Parathyroid adenoma (tissue), 2 donors: Measurements from ENCODE around the gene KLK3.

Source experiments
- H2AFZ ChIP-seq: fragments of 300-600 bp; sonication (generic); one replicate; pipeline ENCODE4 v1.7.0; 2017; ENCODE audit warnings: antibody characterized with exemption, mild to moderate bottlenecking
- H3K27ac ChIP-seq: fragments of 300-600 bp; sonication (generic); one replicate; pipeline ENCODE4 v1.7.0; 2017
- H3K27me3 ChIP-seq: fragments of 300-600 bp; sonication (generic); one replicate; pipeline ENCODE4 v1.7.0; 2017; ENCODE audit warnings: low read length; ENCODE audit not compliant: control insufficient read depth, insufficient read depth
- H3K36me3 ChIP-seq: fragments of 300-600 bp; sonication (generic); one replicate; pipeline ENCODE4 v1.7.0; 2017; ENCODE audit warnings: low read length; ENCODE audit not compliant: control insufficient read depth, insufficient read depth
- H3K4me1 ChIP-seq: fragments of 300-600 bp; sonication (generic); one replicate; pipeline ENCODE4 v1.7.0; 2017; ENCODE audit warnings: control low read depth
- H3K4me2 ChIP-seq: fragments of 300-600 bp; sonication (generic); one replicate; pipeline ENCODE4 v1.7.0; 2017; ENCODE audit warnings: low read length
- H3K4me3 ChIP-seq: fragments of 300-600 bp; sonication (generic); one replicate; pipeline ENCODE4 v1.7.0; 2017; ENCODE audit warnings: low read depth, low read length
- H3K79me2 ChIP-seq: fragments of 300-600 bp; sonication (generic); one replicate; pipeline ENCODE4 v1.7.0; 2017; ENCODE audit warnings: control low read depth
- H3K9ac ChIP-seq: fragments of 300-600 bp; sonication (generic); one replicate; pipeline ENCODE4 v1.7.0; 2017; ENCODE audit warnings: mild to moderate bottlenecking
- H3K9me3 ChIP-seq: fragments of 300-600 bp; sonication (generic); one replicate; pipeline ENCODE4 v1.7.0; 2017; ENCODE audit warnings: low read length; ENCODE audit not compliant: control insufficient read depth
- CTCF ChIP-seq: fragments of 300-600 bp; sonication (generic); IDR thresholded peaks from one replicate; pipeline ENCODE4 v1.7.0; 2017; ENCODE audit warnings: antibody characterized with exemption, mild to moderate bottlenecking
- donor health status: primary hyperparathyroidism.

Gene KLK3

GRCh38 chr19:50873056-50873455 lies 18.3 kb downstream of the KLK3 start, which contains the start of gene KLK2:
KLK2 (plus strand) TSS chr19:50873439; CDS start chr19:50873474, 35 bp downstream.
- Histone ChIP-seq H2AFZ (no peak within 1 kb of the TSS), H3K27me3 (no peaks in the 10 kb centered on the region), H3K9me3 (no peaks in the 10 kb centered on the region), H3K79me2 (no peaks in the 10 kb centered on the region), H3K9ac (no peak within 1 kb of the TSS), H3K4me1 (no peaks in the 10 kb centered on the region), H3K4me3 (no peak within 1 kb of the TSS), H3K27ac (no peak within 1 kb of the TSS), H3K36me3 (no peaks in the 10 kb centered on the region), H3K4me2 (no peak within 1 kb of the TSS)
- no peak for TF ChIP-seq CTCF

DNA sequence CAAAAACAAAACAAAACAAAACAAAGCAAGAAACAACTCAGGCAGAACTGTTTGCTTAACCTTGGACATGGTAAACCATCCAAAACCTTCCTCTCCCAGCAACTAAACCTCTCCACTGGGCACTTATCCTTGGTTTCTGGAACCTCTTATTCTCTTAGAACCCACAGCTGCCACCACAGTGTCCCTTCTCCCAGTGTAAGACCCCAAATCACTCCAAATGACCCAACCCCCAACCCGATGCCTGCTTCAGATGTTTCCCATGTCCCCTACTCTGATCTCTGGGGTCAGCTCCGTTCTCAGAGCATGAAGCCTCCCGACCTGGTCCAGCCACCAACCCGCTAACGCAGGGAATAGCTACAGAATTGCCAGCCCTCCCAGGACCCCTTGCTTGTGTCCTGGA lies 19.5 kb downstream of the KLK3 start:
- H3K9ac ChIP-seq, result no peak overlapping the region
- no peak overlapping the region for H3K4me2 ChIP-seq
- no peak overlapping the region for H2AFZ ChIP-seq
- H3K4me1 ChIP-seq, result no peaks in the 10 kb centered on the region
- no peaks in the 10 kb centered on the region for H3K9me3 ChIP-seq
- no peaks in the 10 kb centered on the region for H3K36me3 ChIP-seq
- no peaks in the 10 kb centered on the region for H3K27me3 ChIP-seq
- no peak overlapping the region for H3K27ac ChIP-seq
- no peak overlapping the region for H3K4me3 ChIP-seq
- no peaks in the 10 kb centered on the region for H3K79me2 ChIP-seq
- no peak for TF ChIP-seq CTCF

DNA sequence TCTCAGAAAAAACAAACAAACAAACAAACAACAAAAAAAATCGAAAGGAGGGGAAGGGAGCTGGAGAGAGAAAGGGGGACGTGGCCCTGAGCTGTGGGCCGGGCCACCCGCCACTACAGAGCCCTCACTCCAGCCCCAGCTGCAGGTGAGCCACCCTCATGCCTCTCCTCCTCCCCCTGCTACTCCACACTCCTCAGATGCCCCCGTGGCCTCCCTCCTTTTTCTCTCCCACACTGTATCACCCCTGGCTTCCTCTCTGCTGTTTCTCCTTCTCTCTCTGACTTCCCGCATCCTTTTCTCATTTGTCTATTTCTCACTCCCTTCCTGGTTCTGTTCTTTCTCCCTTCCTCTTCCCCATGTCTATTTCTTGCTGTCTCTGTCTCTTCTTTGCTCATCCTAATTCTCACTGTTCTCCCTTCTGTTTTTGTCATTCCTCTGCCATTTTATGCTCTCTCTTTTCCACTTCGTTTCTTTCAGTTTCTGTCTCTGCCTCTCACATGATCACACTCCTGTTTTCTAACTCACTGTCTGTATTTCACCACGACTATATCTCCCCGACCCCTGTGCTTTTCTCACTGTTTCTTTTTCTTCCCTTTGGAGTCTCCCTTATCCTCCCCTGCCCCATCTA lies 21.2 kb downstream of the KLK3 start:
- TF ChIP-seq CTCF, result no peak
- no peak overlapping the region for H3K4me3 ChIP-seq
- no peaks in the 10 kb centered on the region for H3K27me3 ChIP-seq
- H2AFZ ChIP-seq, result no peak overlapping the region
- no peaks in the 10 kb centered on the region for H3K79me2 ChIP-seq
- no peak overlapping the region for H3K4me2 ChIP-seq
- no peaks in the 10 kb centered on the region for H3K4me1 ChIP-seq
- no peaks in the 10 kb centered on the region for H3K36me3 ChIP-seq
- H3K9me3 ChIP-seq, result no peaks in the 10 kb centered on the region
- H3K27ac ChIP-seq, result no peak overlapping the region
- no peak overlapping the region for H3K9ac ChIP-seq

- H3K79me2 ChIP-seq, result no peaks in the 10 kb centered on the region
- H3K4me2 ChIP-seq, result no peak overlapping the region
- no peak for TF ChIP-seq CTCF
- H3K9ac ChIP-seq, result no peak overlapping the region
- H2AFZ ChIP-seq, result no peak overlapping the region
- no peak overlapping the region for H3K4me3 ChIP-seq
- H3K36me3 ChIP-seq, result no peaks in the 10 kb centered on the region
- no peaks in the 10 kb centered on the region for H3K27me3 ChIP-seq
- no peak overlapping the region for H3K27ac ChIP-seq
- no peaks in the 10 kb centered on the region for H3K4me1 ChIP-seq
- H3K9me3 ChIP-seq, result no peaks in the 10 kb centered on the region
These were observed 21.7 kb downstream of the KLK3 start for GRCh38 chr19:50876456-50876855.

- no peaks in the 10 kb centered on the region for H3K36me3 ChIP-seq
- H3K4me1 ChIP-seq, result no peaks in the 10 kb centered on the region
- no peaks in the 10 kb centered on the region for H3K27me3 ChIP-seq
- H3K79me2 ChIP-seq, result no peaks in the 10 kb centered on the region
- no peak overlapping the region for H3K9ac ChIP-seq
- H3K4me2 ChIP-seq, result no peak overlapping the region
- no peak overlapping the region for H3K4me3 ChIP-seq
- no peak for TF ChIP-seq CTCF
- H3K27ac ChIP-seq, result no peak overlapping the region
- H2AFZ ChIP-seq, result no peak overlapping the region
- no peaks in the 10 kb centered on the region for H3K9me3 ChIP-seq
These were observed 22.6 kb downstream of the KLK3 start for GRCh38 chr19:50877338-50877737.
